HG02973 (cell line): ENCODE data around the gene OS9.

Experiments
- ATAC-seq: cut with Tn5 transposase; IDR thresholded peaks from one replicate; pipeline ENCODE4 v1.9.1; 2021; ENCODE audit warnings: moderate library complexity; ENCODE audit not compliant: unreplicated experiment

OS9 gene

GRCh38 chr12:57751432-57751787, 57.5 kb downstream of the OS9 start:
- no peak for ATAC-seq

- peak; percentile 66 for ATAC-seq
Measured at GRCh38 chr12:57751788-57752667, 58.1 kb downstream of the OS9 start, which contains the start of gene CDK4. TSS of gene CDK4 (minus strand) at chr12:57752310. CDS start at chr12:57751717, 593 bp downstream.

- no peak for ATAC-seq
Measured at GRCh38 chr12:57752668-57753000, 58.7 kb downstream of the OS9 start.

- no peak for ATAC-seq
Measured at GRCh38 chr12:57753756-57754337, 59.9 kb downstream of the OS9 start.

- peak; percentile 26 for ATAC-seq
Measured at GRCh38 chr12:57754411-57755193, 60.7 kb downstream of the OS9 start, which contains the start of gene MARCHF9. TSS of gene MARCHF9 (plus strand) at chr12:57755103. CDS start at chr12:57755529, 426 bp downstream.

- ATAC-seq = no peak
Measured at GRCh38 chr12:57755194-57755453, 61.2 kb downstream of the OS9 start.

GRCh38 chr12:57755454-57756372, 61.8 kb downstream of the OS9 start:
- ATAC-seq = no peak

GRCh38 chr12:57756406-57757341, 62.7 kb downstream of the OS9 start:
- ATAC-seq = no peak

GRCh38 chr12:57757771-57758170, 63.8 kb downstream of the OS9 start:
- ATAC-seq = no peak

GRCh38 chr12:57758552-57759359, 64.8 kb downstream of the OS9 start:
- ATAC-seq = no peak

GRCh38 chr12:57759360-57759980, 65.5 kb downstream of the OS9 start:
- no peak for ATAC-seq

- no peak for ATAC-seq
Measured at GRCh38 chr12:57760347-57760982, 66.5 kb downstream of the OS9 start.

- no peak for ATAC-seq
Measured at GRCh38 chr12:57761391-57761998, 67.6 kb downstream of the OS9 start.

GRCh38 chr12:57762463-57762862, 68.5 kb downstream of the OS9 start:
- no peak for ATAC-seq

GRCh38 chr12:57763881-57764661, 70.1 kb downstream of the OS9 start:
- no peak for ATAC-seq

GRCh38 chr12:57764662-57765002, 70.7 kb downstream of the OS9 start:
- no peak for ATAC-seq
